CD4-positive, alpha-beta T cell (primary cell): ENCODE data around the gene RALGPS1. TPM values are rescaled to one million over a fixed set of nuclear protein-coding genes. Genes with fewer than 3 reads are reported as not detected.

Experiments
- ATAC-seq: fragments of 200-7000 bp; cut with Tn5 transposase; one replicate; pipeline ENCODE4 v1.10.0; 2022; ENCODE audit warnings: mild to moderate bottlenecking; ENCODE audit not compliant: poor library complexity
- CTCF ChIA-PET: fragments of 350-600 bp; sonication (Branson Sonifier 250); formaldehyde crosslinking; loops from one replicate; lab custom pipeline; 2021; ENCODE audit warnings: antibody characterized with exemption, inconsistent platforms; lab: Charles Lee
- POLR2A ChIA-PET: fragments of 350-600 bp; sonication (Branson Sonifier 250); formaldehyde crosslinking; loops from one replicate; lab custom pipeline; 2021; ENCODE audit warnings: antibody characterized with exemption, inconsistent platforms; lab: Charles Lee
- DNase-seq, 14 experiments: peaks; one replicate each; pipeline ENCODE4 v3.0.0-alpha.2; 2013 to 2020; ENCODE audit warnings: mixed read lengths in 2 of 14
- H3K27ac ChIP-seq, 2 donors: one replicate each; pipeline versions ENCODE4 v1.5.1 to v1.7.0; 2013; ENCODE audit warnings: low read length in 2 of 2, low read depth in 1 of 2, mild to moderate bottlenecking in 1 of 2
- H3K27me3 ChIP-seq, 2 experiments: 1 replicate in 1 of 2; 2 replicates in 1 of 2; pipeline versions ENCODE4 v1.6.1 to v1.7.0; 2013; ENCODE audit warnings: low read length in 2 of 2, control low read depth in 1 of 2, mild to moderate bottlenecking in 1 of 2, moderate library complexity in 1 of 2; ENCODE audit not compliant: insufficient read depth in 2 of 2, control insufficient read depth in 1 of 2
- H3K36me3 ChIP-seq: one replicate; pipeline ENCODE4 v1.6.1; 2013; ENCODE audit warnings: low read length, control low read depth; ENCODE audit not compliant: insufficient read depth
- H3K4me1 ChIP-seq: one replicate; pipeline ENCODE4 v1.6.1; 2013; ENCODE audit warnings: low read length, control low read depth; ENCODE audit not compliant: insufficient read depth
- H3K4me3 ChIP-seq: one replicate; pipeline ENCODE4 v1.5.1; 2013; ENCODE audit warnings: mild to moderate bottlenecking, low read length, moderate library complexity
- H3K9me3 ChIP-seq, 2 experiments: 1 replicate in 1 of 2; 2 replicates in 1 of 2; pipeline versions ENCODE4 v1.6.1 to v1.7.0; 2013; ENCODE audit warnings: low read length in 2 of 2, mild to moderate bottlenecking in 2 of 2, control low read depth in 1 of 2, moderate library complexity in 1 of 2; ENCODE audit not compliant: control insufficient read depth in 1 of 2, insufficient read depth in 1 of 2
- H3K27ac Mint-ChIP-seq: one replicate; pipeline ENCODE4 v1.8.0; 2020; ENCODE audit warnings: mixed read lengths
- H3K27me3 Mint-ChIP-seq: one replicate; pipeline ENCODE4 v1.8.0; 2021; ENCODE audit warnings: mixed read lengths
- H3K36me3 Mint-ChIP-seq: one replicate; pipeline ENCODE4 v1.8.0; 2021; ENCODE audit warnings: low read depth, mixed read lengths
- H3K4me1 Mint-ChIP-seq: one replicate; pipeline ENCODE4 v1.8.0; 2021; ENCODE audit warnings: low read depth, mixed read lengths
- H3K4me3 Mint-ChIP-seq: one replicate; pipeline ENCODE4 v1.8.0; 2020; ENCODE audit warnings: mild to moderate bottlenecking, mixed read lengths
- H3K9me3 Mint-ChIP-seq: one replicate; pipeline ENCODE4 v1.8.0; 2020; ENCODE audit warnings: mixed read lengths
- CTCF ChIP-seq: fragments of 200-600 bp; IDR thresholded peaks from one replicate; pipeline ENCODE4 v1.8.0; 2022; ENCODE audit warnings: antibody characterized with exemption, mild to moderate bottlenecking
- intact Hi-C, 2 experiments: fragments of 100-400 bp; cut with DNase I in 1 of 2; cut with micrococcal nuclease in 1 of 2; formaldehyde crosslinking; loops; one replicate each; pipeline versions ENCODE4 v1.15.1 to v1.9.0; 2023 to 2025; cut with DNase I, micrococcal nuclease
- total RNA-seq, 174 experiments: library from RNA in 2 of 174; stranded (reverse) in 2 of 174; gene quantifications; one replicate each; pipeline ENCODE4 v1.2.3 and lab custom pipeline; 2021 to 2026

The RALGPS1 gene
- total RNA-seq, 2 experiments from 2014 or later, result 5.8 to 6.3 TPM

- Mint-ChIP-seq H3K27ac (no peak overlapping the region), H3K9me3 (no peaks in the 10 kb centered on the region), H3K27me3 (peaks cover 49% of the 10 kb centered on the region), H3K4me3 (no peak overlapping the region), H3K4me1 (no peaks in the 10 kb centered on the region), H3K36me3 (no peaks in the 10 kb centered on the region)
- TF ChIP-seq CTCF, result no peak
- no peaks in the 10 kb centered on the region for H3K36me3 ChIP-seq
- peaks cover 14% of the 10 kb centered on the region for H3K4me1 ChIP-seq
- ATAC-seq (no peak), DNase-seq (no peak)
- H3K27ac ChIP-seq, result no peak overlapping the region
- H3K9me3 ChIP-seq, result peaks cover 0 to 10% of the 10 kb centered on the region in 2 experiments
- CTCF ChIA-PET, result no interaction called here
- POLR2A ChIA-PET, result no interaction called here
- intact Hi-C loops, result no loop called here
- H3K4me3 ChIP-seq, result no peak overlapping the region
- H3K27me3 ChIP-seq, result peaks cover 20 to 26% of the 10 kb centered on the region in 2 experiments
These were observed 210.2 kb downstream of the RALGPS1 start for GRCh38 chr9:127124792-127125191.

GRCh38 chr9:127126971-127127370 lies 212.4 kb downstream of the RALGPS1 start:
- Mint-ChIP-seq H3K27ac (no peak overlapping the region), H3K36me3 (no peaks in the 10 kb centered on the region), H3K9me3 (no peaks in the 10 kb centered on the region), H3K27me3 (peaks cover 29% of the 10 kb centered on the region), H3K4me3 (no peak overlapping the region), H3K4me1 (no peaks in the 10 kb centered on the region)
- intact Hi-C loops, result no loop called here
- Histone ChIP-seq H3K36me3 (no peaks in the 10 kb centered on the region), H3K4me3 (no peak overlapping the region), H3K4me1 (peaks cover 11% of the 10 kb centered on the region), H3K9me3 (peaks cover 0 to 6% of the 10 kb centered on the region in 2 experiments), H3K27me3 (peaks cover 13% of the 10 kb centered on the region in 2 experiments), H3K27ac (no peak overlapping the region)
- ChIA-PET POLR2A (no interaction called here), CTCF (no interaction called here)
- DNase-seq (no peak), ATAC-seq (no peak)
- TF ChIP-seq CTCF, result no peak

GRCh38 chr9:127128341-127129072 lies 213.9 kb downstream of the RALGPS1 start:
- H3K9me3 ChIP-seq, result no peaks in the 10 kb centered on the region
- H3K27ac Mint-ChIP-seq, result no peak overlapping the region
- no peaks in the 10 kb centered on the region for H3K36me3 ChIP-seq
- no peaks in the 10 kb centered on the region for H3K4me1 ChIP-seq
- H3K27ac ChIP-seq, result no peak overlapping the region
- peaks cover 22% of the 10 kb centered on the region for H3K27me3 Mint-ChIP-seq
- no peak for ATAC-seq
- no peak overlapping the region for H3K4me3 Mint-ChIP-seq
- H3K36me3 Mint-ChIP-seq, result no peaks in the 10 kb centered on the region
- no peak overlapping the region for H3K4me3 ChIP-seq
- no peaks in the 10 kb centered on the region for H3K27me3 ChIP-seq
- ChIA-PET POLR2A (no interaction called here), CTCF (no interaction called here)
- intact Hi-C loops, result no loop called here
- no peak for TF ChIP-seq CTCF
- no peaks in the 10 kb centered on the region for H3K9me3 Mint-ChIP-seq
- H3K4me1 Mint-ChIP-seq, result no peaks in the 10 kb centered on the region
- DNase-seq, result no peak
